NCI-H146 treated with DMSO at 0.1 percent for 48 hours (cell line): ENCODE data around the gene MRAP.

Experiments used
- DNase-seq: peaks from one replicate; lab custom pipeline; 2025; ENCODE audit not compliant: unreplicated experiment; lab: John Stamatoyannopoulos, UW

Gene MRAP

GRCh38 chr21:32347977-32348376, 49.3 kb downstream of the MRAP start:
- DNase-seq: no peak

GRCh38 chr21:32348604-32349332, 50.1 kb downstream of the MRAP start:
- DNase-seq: no peak

DNA sequence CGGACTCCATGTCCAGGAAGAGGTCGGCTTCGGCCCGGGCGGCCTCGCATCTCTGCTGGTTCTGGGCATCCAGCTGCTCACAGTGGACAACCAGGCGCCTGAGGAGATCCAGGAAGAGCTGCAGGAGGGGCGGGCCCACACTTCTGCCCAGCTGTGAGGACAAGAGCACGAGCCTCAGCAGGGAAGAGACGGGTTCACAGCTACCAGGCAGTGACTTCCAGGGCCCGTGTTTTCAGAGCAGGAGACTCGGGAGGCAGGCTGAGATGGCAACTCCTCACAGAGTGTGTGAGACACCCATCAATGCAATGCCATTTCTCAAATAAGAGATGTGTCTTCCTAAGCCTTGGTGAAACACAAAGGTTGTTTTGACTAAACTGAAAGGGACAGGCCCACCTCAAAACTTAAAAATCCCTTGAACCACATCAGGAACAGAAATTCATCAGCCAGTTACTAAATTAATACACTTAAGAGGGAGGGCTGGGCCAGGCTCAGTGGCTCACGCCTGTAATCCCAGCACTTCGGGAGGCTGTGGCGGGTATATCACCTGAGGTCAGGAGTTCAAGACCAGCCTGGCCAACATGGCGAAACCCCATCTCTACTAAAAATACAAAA, 50.8 kb downstream of the MRAP start:
- no peak for DNase-seq

- no peak for DNase-seq
Observed at GRCh38 chr21:32350211-32350980, 51.7 kb downstream of the MRAP start.

GRCh38 chr21:32350981-32351380, 52.3 kb downstream of the MRAP start:
- DNase-seq: no peak

DNA sequence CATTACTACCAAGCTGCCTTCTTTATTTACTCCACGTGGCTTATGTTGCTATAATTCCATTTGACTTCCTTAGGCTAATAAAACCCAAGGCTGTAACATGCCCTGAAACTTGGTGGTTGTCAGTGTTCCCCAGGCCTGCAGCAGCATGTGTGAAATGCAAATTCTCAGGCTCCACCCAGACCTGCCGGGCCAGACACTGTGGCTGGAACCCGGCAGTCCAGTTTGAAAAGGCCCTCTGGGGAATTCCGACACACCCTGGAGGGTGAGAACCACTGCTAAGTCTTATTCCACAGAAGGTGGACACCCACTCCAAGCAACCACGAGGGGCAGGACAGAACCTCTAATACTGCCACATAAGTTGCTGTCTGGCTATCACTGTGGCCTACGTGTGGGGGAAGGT, 52.8 kb downstream of the MRAP start:
- DNase-seq: no peak

DNA sequence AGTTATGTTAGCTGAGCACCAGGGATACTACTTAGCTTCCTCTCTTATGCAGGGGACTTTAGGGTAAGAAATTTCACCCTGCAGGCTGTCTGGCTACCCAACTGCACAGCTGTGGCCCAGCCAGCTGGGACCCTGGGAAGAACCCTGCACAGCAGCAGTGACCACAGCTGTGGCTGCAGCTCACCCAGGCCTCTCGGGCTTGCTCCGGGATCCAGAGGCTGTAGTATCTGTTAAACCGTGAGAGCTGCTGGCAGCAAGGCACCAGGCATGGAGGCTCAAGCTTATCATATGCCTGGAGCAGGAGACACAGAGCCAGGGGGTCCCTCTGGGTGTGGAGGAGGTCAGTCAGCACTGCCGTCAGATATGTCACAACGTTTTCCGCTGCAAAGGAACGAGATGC, 53.9 kb downstream of the MRAP start:
- no peak for DNase-seq

GRCh38 chr21:32353002-32353711, 54.5 kb downstream of the MRAP start:
- no peak for DNase-seq

DNA sequence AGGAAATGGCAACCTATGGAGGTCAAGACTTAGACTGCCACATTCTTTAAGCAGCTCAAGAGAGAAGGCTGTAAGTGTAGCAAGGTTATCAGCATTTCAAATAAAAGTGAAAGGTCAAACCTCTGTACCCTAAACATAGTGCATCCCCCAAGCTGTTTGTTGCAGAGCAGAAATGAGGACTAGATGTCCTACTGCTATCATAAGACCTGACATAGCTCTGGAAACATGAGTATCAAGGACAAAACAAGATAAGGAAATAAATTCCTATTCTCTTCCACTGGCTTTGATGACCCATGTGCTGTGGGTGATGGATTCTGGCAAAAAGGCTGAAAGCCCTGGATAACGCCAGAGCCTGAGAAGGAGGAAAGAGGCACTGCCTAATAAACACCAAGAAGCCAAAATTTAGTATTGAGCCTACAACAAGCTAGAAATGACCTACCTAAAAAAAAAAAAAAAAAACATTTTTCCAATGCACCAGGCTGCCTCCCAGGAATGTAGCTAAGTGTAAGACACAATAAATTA, 58.3 kb downstream of the MRAP start:
- no peak for DNase-seq

GRCh38 chr21:32359719-32360260, 61.1 kb downstream of the MRAP start:
- no peak for DNase-seq

DNA sequence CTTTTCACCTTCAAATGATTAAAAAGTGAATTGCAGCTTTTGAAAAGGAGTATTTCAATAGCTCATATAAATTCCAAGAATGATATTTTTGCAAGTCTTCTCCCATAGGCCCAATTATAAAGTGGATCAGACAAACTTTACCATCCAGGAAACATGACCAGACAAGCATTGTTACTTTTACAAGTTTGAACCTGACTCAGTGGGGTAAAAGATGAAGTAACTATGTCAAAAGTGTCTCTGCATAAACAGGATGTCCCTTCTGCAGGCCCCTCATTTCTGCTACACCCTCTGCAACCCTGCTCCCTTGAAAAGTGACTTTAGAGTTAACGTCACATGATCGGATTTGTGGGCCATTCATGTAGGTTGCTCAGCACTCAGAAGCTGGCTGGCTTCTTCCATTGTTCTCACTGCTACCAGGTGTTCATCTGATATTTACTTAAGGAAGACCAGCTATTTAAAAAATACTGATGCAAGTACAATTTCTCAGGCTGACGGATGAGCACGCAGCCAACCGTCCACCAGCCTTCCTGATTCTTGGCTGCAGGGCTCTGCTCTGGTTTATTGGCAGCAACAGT, 61.8 kb downstream of the MRAP start:
- DNase-seq: peak; percentile 39
